H9 (cell line): ENCODE results near the gene BPIFA1. TPM values are rescaled to one million over a fixed set of nuclear protein-coding genes. Genes with fewer than 3 reads are reported as not detected.

ENCODE experiments used
- DNase-seq: peaks from one replicate; pipeline ENCODE4 v3.0.0-alpha.2; 2017
- H2AFZ ChIP-seq: one replicate; pipeline ENCODE4 v1.6.1; 2013; ENCODE audit warnings: mild to moderate bottlenecking, low read length, control low read depth, moderate library complexity
- H2AK5ac ChIP-seq: 2 replicates; pipeline ENCODE4 v1.6.1; 2013; ENCODE audit warnings: low read length, control low read depth, mixed read lengths; ENCODE audit not compliant: insufficient read length
- H2BK120ac ChIP-seq: one replicate; pipeline ENCODE4 v1.6.1; 2013; ENCODE audit warnings: low read depth, mild to moderate bottlenecking, low read length, control low read depth, inconsistent platforms; ENCODE audit not compliant: poor library complexity, severe bottlenecking
- H2BK12ac ChIP-seq: 2 replicates; pipeline ENCODE4 v1.6.1; 2013; ENCODE audit warnings: low read length, control low read depth, mixed read lengths, low read depth; ENCODE audit not compliant: insufficient read length
- H2BK15ac ChIP-seq: 2 replicates; pipeline ENCODE4 v1.6.1; 2013; ENCODE audit warnings: low read depth, low read length, control low read depth
- H2BK20ac ChIP-seq: one replicate; pipeline ENCODE4 v1.6.1; 2013; ENCODE audit warnings: low read depth, mild to moderate bottlenecking, low read length, control low read depth, inconsistent platforms; ENCODE audit not compliant: poor library complexity, severe bottlenecking
- H2BK5ac ChIP-seq: 2 replicates; pipeline ENCODE4 v1.6.1; 2013; ENCODE audit warnings: low read length, control low read depth, mixed read lengths; ENCODE audit not compliant: insufficient read length
- H3K14ac ChIP-seq: 2 replicates; pipeline ENCODE4 v1.6.1; 2013; ENCODE audit warnings: low read length, control low read depth; ENCODE audit not compliant: insufficient read depth
- H3K18ac ChIP-seq: 2 replicates; pipeline ENCODE4 v1.6.1; 2013; ENCODE audit warnings: low read depth, mild to moderate bottlenecking, mixed read lengths, low read length, control low read depth; ENCODE audit not compliant: insufficient read length
- H3K23ac ChIP-seq: 2 replicates; pipeline ENCODE4 v1.6.1; 2013; ENCODE audit warnings: low read length, control low read depth, mixed read lengths, low read depth; ENCODE audit not compliant: insufficient read length
- H3K23me2 ChIP-seq: 2 replicates; pipeline ENCODE4 v1.6.1; 2013; ENCODE audit warnings: low read depth, mild to moderate bottlenecking, mixed read lengths, low read length, control low read depth; ENCODE audit not compliant: insufficient read length, poor library complexity, severe bottlenecking
- H3K27ac ChIP-seq: 2 replicates; pipeline ENCODE4 v1.5.1; 2013; ENCODE audit warnings: low read length, control low read depth, mixed read lengths, low read depth; ENCODE audit not compliant: insufficient read length
- H3K27me3 ChIP-seq: 2 replicates; pipeline ENCODE4 v1.6.1; 2013; ENCODE audit warnings: low read length, control low read depth, inconsistent platforms; ENCODE audit not compliant: insufficient read depth
- H3K4ac ChIP-seq: 2 replicates; pipeline ENCODE4 v1.6.1; 2013; ENCODE audit warnings: low read depth, mild to moderate bottlenecking, control low read depth, inconsistent platforms, low read length, moderate library complexity
- H3K4me1 ChIP-seq: 2 replicates; pipeline ENCODE4 v1.6.1; 2013; ENCODE audit warnings: low read length, control low read depth, inconsistent platforms; ENCODE audit not compliant: insufficient read depth
- H3K4me2 ChIP-seq: 2 replicates; pipeline ENCODE4 v1.6.1; 2013; ENCODE audit warnings: low read length, control low read depth, mixed read lengths; ENCODE audit not compliant: insufficient read length, insufficient read depth
- H3K56ac ChIP-seq: 2 replicates; pipeline ENCODE4 v1.6.1; 2013; ENCODE audit warnings: low read depth, mild to moderate bottlenecking, mixed read lengths, low read length, control low read depth; ENCODE audit not compliant: insufficient read length
- H3K79me1 ChIP-seq: 2 replicates; pipeline ENCODE4 v1.6.1; 2013; ENCODE audit warnings: low read depth, mild to moderate bottlenecking, moderate library complexity, low read length, control low read depth, inconsistent platforms; ENCODE audit not compliant: insufficient read depth, poor library complexity, severe bottlenecking
- H3K79me2 ChIP-seq: 2 replicates; pipeline ENCODE4 v1.6.1; 2013; ENCODE audit warnings: low read length, control low read depth, inconsistent platforms; ENCODE audit not compliant: insufficient read depth
- H3K9ac ChIP-seq: 2 replicates; pipeline ENCODE4 v1.6.1; 2013; ENCODE audit warnings: low read length, control low read depth, mixed read lengths; ENCODE audit not compliant: insufficient read length; ENCODE audit errors: extremely low read depth
- H3K9me3 ChIP-seq: one replicate; pipeline ENCODE4 v1.6.1; 2013; ENCODE audit warnings: low read depth, low read length, inconsistent platforms; ENCODE audit not compliant: control insufficient read depth
- H3T11ph ChIP-seq: one replicate; pipeline ENCODE4 v1.6.1; 2013; ENCODE audit warnings: mild to moderate bottlenecking, low read length, control low read depth, inconsistent platforms
- H4K20me1 ChIP-seq: one replicate; pipeline ENCODE4 v1.6.1; 2013; ENCODE audit not compliant: control insufficient read depth, insufficient read length, insufficient read depth
- H4K5ac ChIP-seq: 2 replicates; pipeline ENCODE4 v1.6.1; 2013; ENCODE audit warnings: low read depth, mild to moderate bottlenecking, mixed read lengths, low read length, control low read depth; ENCODE audit not compliant: insufficient read length
- H4K8ac ChIP-seq: replicated peaks from 2 replicates; pipeline ENCODE4 v1.6.1; 2013; ENCODE audit warnings: low read length, control low read depth, mixed read lengths, low read depth; ENCODE audit not compliant: insufficient read length
- H4K91ac ChIP-seq: 2 replicates; pipeline ENCODE4 v1.6.1; 2013; ENCODE audit warnings: low read depth, mild to moderate bottlenecking, moderate library complexity, mixed read lengths, low read length, control low read depth; ENCODE audit not compliant: insufficient read length
- H3K27ac Mint-ChIP-seq, 3 experiments: 2 replicates in 2 of 3; 3 replicates in 1 of 3; pipeline ENCODE4 v1.8.0; 2020 to 2021; ENCODE audit warnings: mixed read lengths in 3 of 3, mild to moderate bottlenecking in 1 of 3, moderate library complexity in 1 of 3
- H3K27me3 Mint-ChIP-seq: 2 replicates; pipeline ENCODE4 v1.8.0; 2021; ENCODE audit warnings: low read depth, mild to moderate bottlenecking, moderate library complexity, mixed read lengths
- H3K36me3 Mint-ChIP-seq, 3 experiments: 2 replicates in 2 of 3; 3 replicates in 1 of 3; pipeline ENCODE4 v1.8.0; 2020 to 2021; ENCODE audit warnings: low read depth in 3 of 3, mixed read lengths in 3 of 3; ENCODE audit not compliant: insufficient read depth in 1 of 3
- H3K4me1 Mint-ChIP-seq, 2 experiments: 2 replicates each; pipeline ENCODE4 v1.8.0; 2020; ENCODE audit warnings: mixed read lengths in 2 of 2
- H3K4me3 Mint-ChIP-seq, 2 experiments: 2 replicates in 1 of 2; 3 replicates in 1 of 2; pipeline ENCODE4 v1.8.0; 2020 to 2021; ENCODE audit warnings: mild to moderate bottlenecking in 2 of 2, mixed read lengths in 2 of 2, moderate library complexity in 1 of 2
- H3K9me3 Mint-ChIP-seq, 2 experiments: 2 replicates in 1 of 2; 3 replicates in 1 of 2; pipeline ENCODE4 v1.8.0; 2020; ENCODE audit warnings: mild to moderate bottlenecking in 2 of 2, mixed read lengths in 2 of 2, moderate library complexity in 1 of 2
- WGBS: extraction: QIAGEN DNeasy Blood & Tissue Kit; methylation state at CpG from one replicate; pipeline ENCODE4 v1.1.7; 2013; ENCODE audit warnings: missing lambda C conversion rate, low lambda C conversion rate, mixed read lengths; ENCODE audit not compliant: insufficient read length; ENCODE audit errors: extremely low coverage; 5-methylcytosine and 5-hydroxymethylcytosine counted together
- total RNA-seq: library from RNA; stranded (reverse); gene quantifications from 2 replicates; pipeline ENCODE4 v1.2.1, GENCODE V29; 2021
- TF ChIP-seq, protein P1 (sequence below): fragments of 200-600 bp; sonication (generic); conservative IDR thresholded peaks from 3 replicates; pipeline ENCODE4 v1.8.0; 2021; ENCODE audit warnings: antibody characterized with exemption, mild to moderate bottlenecking

BPIFA1 gene
- total RNA-seq, 1 experiment from 2014 or later = not detected

DNA sequence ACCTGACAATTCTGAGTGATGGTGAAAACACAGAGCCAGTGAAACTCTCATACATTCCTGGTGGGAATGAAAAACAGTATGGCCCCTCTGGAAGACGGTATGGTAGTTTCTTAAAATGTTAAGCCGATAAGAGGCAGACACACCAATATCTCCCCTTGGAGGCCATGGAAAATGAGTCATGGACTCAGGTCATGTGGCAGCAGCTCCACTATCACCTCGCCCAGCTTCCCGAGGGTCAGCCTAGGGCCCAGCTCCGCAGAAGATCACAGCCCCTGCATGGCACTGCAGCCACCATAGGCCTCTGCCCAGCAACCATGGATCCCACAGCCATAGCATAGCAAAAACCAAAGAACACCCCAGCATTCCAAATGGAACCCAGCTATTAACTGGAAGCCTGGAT, 21.4 kb downstream of the BPIFA1 start:
- Histone ChIP-seq H3K27ac (no peak overlapping the region), H3K18ac (no peak overlapping the region), H4K91ac (no peak overlapping the region), H2BK15ac (no peak overlapping the region), H4K5ac (no peak overlapping the region), H3K23me2 (no peaks in the 10 kb centered on the region), H4K20me1 (no peaks in the 10 kb centered on the region), H3K23ac (no peak overlapping the region), H2AFZ (no peak overlapping the region), H3K79me2 (no peaks in the 10 kb centered on the region), H3K56ac (no peak overlapping the region), H2BK120ac (no peak overlapping the region), H2BK5ac (no peak overlapping the region), H3K4me1 (no peaks in the 10 kb centered on the region), H2BK12ac (no peak overlapping the region), H3K4ac (no peak overlapping the region), H2AK5ac (no peak overlapping the region), H3T11ph (no peak overlapping the region), H3K4me2 (no peak overlapping the region), H3K9ac (no peak overlapping the region), H3K14ac (no peak overlapping the region), H3K9me3 (no peaks in the 10 kb centered on the region), H4K8ac (no peak overlapping the region), H3K27me3 (no peaks in the 10 kb centered on the region), H2BK20ac (no peak overlapping the region), H3K79me1 (no peaks in the 10 kb centered on the region)
- no CpG with 5 or more reads among the region's 5 CpGs for WGBS
- Mint-ChIP-seq H3K9me3 (no peaks in the 10 kb centered on the region; a peak in 1 of 5 replicates), H3K27ac (no peak overlapping the region), H3K4me1 (no peaks in the 10 kb centered on the region), H3K4me3 (no peak overlapping the region; a peak in 1 of 5 replicates), H3K36me3 (no peaks in the 10 kb centered on the region), H3K27me3 (peaks cover 18% of the 10 kb centered on the region)
- TF ChIP-seq, protein P1, sequence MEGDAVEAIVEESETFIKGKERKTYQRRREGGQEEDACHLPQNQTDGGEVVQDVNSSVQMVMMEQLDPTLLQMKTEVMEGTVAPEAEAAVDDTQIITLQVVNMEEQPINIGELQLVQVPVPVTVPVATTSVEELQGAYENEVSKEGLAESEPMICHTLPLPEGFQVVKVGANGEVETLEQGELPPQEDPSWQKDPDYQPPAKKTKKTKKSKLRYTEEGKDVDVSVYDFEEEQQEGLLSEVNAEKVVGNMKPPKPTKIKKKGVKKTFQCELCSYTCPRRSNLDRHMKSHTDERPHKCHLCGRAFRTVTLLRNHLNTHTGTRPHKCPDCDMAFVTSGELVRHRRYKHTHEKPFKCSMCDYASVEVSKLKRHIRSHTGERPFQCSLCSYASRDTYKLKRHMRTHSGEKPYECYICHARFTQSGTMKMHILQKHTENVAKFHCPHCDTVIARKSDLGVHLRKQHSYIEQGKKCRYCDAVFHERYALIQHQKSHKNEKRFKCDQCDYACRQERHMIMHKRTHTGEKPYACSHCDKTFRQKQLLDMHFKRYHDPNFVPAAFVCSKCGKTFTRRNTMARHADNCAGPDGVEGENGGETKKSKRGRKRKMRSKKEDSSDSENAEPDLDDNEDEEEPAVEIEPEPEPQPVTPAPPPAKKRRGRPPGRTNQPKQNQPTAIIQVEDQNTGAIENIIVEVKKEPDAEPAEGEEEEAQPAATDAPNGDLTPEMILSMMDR = no peak
- no peak for DNase-seq
